ENCODE data around the gene TRAM2.

Gene TRAM2

GRCh38 chr6:52543729-52544601 lies 32.9 kb downstream of the TRAM2 start:
- peaks cover 17 to 100% (median 53%) of the 10 kb centered on the region in 11 experiments; a peak in 17 of 22 replicates for H4K20me1 ChIP-seq
- H3K36me3 ChIP-seq = peaks cover 0 to 78% (median 14%) of the 10 kb centered on the region in 11 experiments; a peak in 12 of 22 replicates
- H3K4me3 ChIP-seq = peak overlapping the region in 1 of 10 experiments; percentile 13; a peak in 1 of 20 replicates
- TF ChIP-seq Cebpa-rat (IDR thresholded peaks at IDR 0.05) = no peak
- no peaks in the 10 kb centered on the region for H3K9me3 ChIP-seq (replicated peaks in 1 of 11)
- H3K9ac ChIP-seq = 0 out of 22 replicates have a peak overlapping the region, but pooled peaks of 1 of the 11 experiments have one; percentile 27
- H3K27ac ChIP-seq = peak overlapping the region in 4 of 11 experiments; percentile 1 to 30 (median 24); a peak in 2 of 22 replicates
- peak overlapping the region in 10 of 11 experiments; percentile 28 to 78 (median 59); a peak in 18 of 22 replicates for H3K4me2 ChIP-seq
- peaks cover 53 to 94% (median 76%) of the 10 kb centered on the region in 10 experiments for H3K4me1 ChIP-seq
- no peaks in the 10 kb centered on the region for H3K27me3 ChIP-seq

- H3K9ac ChIP-seq = no peak overlapping the region
- peaks cover 0 to 71% (median 12%) of the 10 kb centered on the region in 11 experiments; a peak in 11 of 22 replicates for H3K36me3 ChIP-seq
- no peak overlapping the region for H3K4me3 ChIP-seq
- H3K4me2 ChIP-seq = peak overlapping the region in 5 of 11 experiments; percentile 43 to 78 (median 63); a peak in 5 of 22 replicates
- no peak overlapping the region for H3K27ac ChIP-seq
- H3K27me3 ChIP-seq = no peaks in the 10 kb centered on the region
- TF ChIP-seq Cebpa-rat (IDR thresholded peaks at IDR 0.05) = no peak
- H4K20me1 ChIP-seq = peaks cover 12 to 100% (median 49%) of the 10 kb centered on the region in 11 experiments; a peak in 17 of 22 replicates
- H3K4me1 ChIP-seq = peaks cover 54 to 94% (median 77%) of the 10 kb centered on the region in 10 experiments
- no peaks in the 10 kb centered on the region for H3K9me3 ChIP-seq (replicated peaks in 1 of 11)
Observed at GRCh38 chr6:52543262-52543661, 33.6 kb downstream of the TRAM2 start.

GRCh38 chr6:52541135-52541534 lies 35.7 kb downstream of the TRAM2 start:
- H4K20me1 ChIP-seq = peaks cover 0 to 100% (median 47%) of the 10 kb centered on the region in 11 experiments; a peak in 14 of 22 replicates
- H3K4me3 ChIP-seq = no peak overlapping the region
- no peaks in the 10 kb centered on the region for H3K27me3 ChIP-seq
- peaks cover 56 to 94% (median 77%) of the 10 kb centered on the region in 10 experiments for H3K4me1 ChIP-seq
- no peaks in the 10 kb centered on the region for H3K9me3 ChIP-seq (replicated peaks in 1 of 11)
- H3K36me3 ChIP-seq = peaks cover 0 to 56% (median 11%) of the 10 kb centered on the region in 11 experiments; a peak in 11 of 22 replicates
- H3K4me2 ChIP-seq = peak overlapping the region in 3 of 11 experiments; percentile 3 to 90 (median 18); a peak in 3 of 22 replicates
- no peak overlapping the region for H3K27ac ChIP-seq
- no peak for TF ChIP-seq Cebpa-rat (IDR thresholded peaks at IDR 0.05)
- no peak overlapping the region for H3K9ac ChIP-seq

- peaks cover 0 to 100% (median 42%) of the 10 kb centered on the region in 11 experiments; a peak in 11 of 22 replicates for H4K20me1 ChIP-seq
- H3K4me2 ChIP-seq = peak overlapping the region in 8 of 11 experiments; percentile 5 to 91 (median 90); a peak in 11 of 22 replicates
- H3K4me1 ChIP-seq = peaks cover 58 to 94% (median 77%) of the 10 kb centered on the region in 10 experiments
- H3K4me3 ChIP-seq = no peak overlapping the region
- H3K9me3 ChIP-seq (replicated peaks in 1 of 11) = no peaks in the 10 kb centered on the region
- H3K36me3 ChIP-seq = peaks cover 0 to 57% (median 7%) of the 10 kb centered on the region in 11 experiments; a peak in 10 of 22 replicates
- no peaks in the 10 kb centered on the region for H3K27me3 ChIP-seq
- no peak overlapping the region for H3K27ac ChIP-seq
- no peak overlapping the region for H3K9ac ChIP-seq
- TF ChIP-seq Cebpa-rat (IDR thresholded peaks at IDR 0.05) = no peak
Observed at GRCh38 chr6:52540286-52540902, 36.5 kb downstream of the TRAM2 start.

GRCh38 chr6:52539607-52540006 lies 37.3 kb downstream of the TRAM2 start:
- peak overlapping the region in 8 of 11 experiments; percentile 5 to 91 (median 90); a peak in 12 of 22 replicates for H3K4me2 ChIP-seq
- peaks cover 60 to 94% (median 77%) of the 10 kb centered on the region in 10 experiments for H3K4me1 ChIP-seq
- H3K9me3 ChIP-seq (replicated peaks in 1 of 11) = no peaks in the 10 kb centered on the region
- H3K27ac ChIP-seq = 0 out of 22 replicates have a peak overlapping the region, but pooled peaks of 1 of the 11 experiments have one; percentile 20
- no peak overlapping the region for H3K4me3 ChIP-seq
- no peak overlapping the region for H3K9ac ChIP-seq
- no peak for TF ChIP-seq Cebpa-rat (IDR thresholded peaks at IDR 0.05)
- H3K27me3 ChIP-seq = no peaks in the 10 kb centered on the region
- peaks cover 0 to 100% (median 35%) of the 10 kb centered on the region in 11 experiments; a peak in 10 of 22 replicates for H4K20me1 ChIP-seq
- peaks cover 0 to 59% (median 10%) of the 10 kb centered on the region in 11 experiments; a peak in 12 of 22 replicates for H3K36me3 ChIP-seq

GRCh38 chr6:52538901-52539354 lies 37.9 kb downstream of the TRAM2 start:
- H3K27me3 ChIP-seq = no peaks in the 10 kb centered on the region
- H3K4me3 ChIP-seq = no peak overlapping the region; a peak in 1 of 20 replicates
- no peak overlapping the region for H3K9ac ChIP-seq
- H3K9me3 ChIP-seq (replicated peaks in 1 of 11) = no peaks in the 10 kb centered on the region
- peak overlapping the region in 3 of 11 experiments; percentile 69 to 75 (median 70); a peak in 4 of 22 replicates for H3K27ac ChIP-seq
- TF ChIP-seq Cebpa-rat (IDR thresholded peaks at IDR 0.05) = no peak
- H4K20me1 ChIP-seq = peaks cover 0 to 99% (median 28%) of the 10 kb centered on the region in 11 experiments; a peak in 10 of 22 replicates
- H3K4me2 ChIP-seq = peak overlapping the region; percentile 70 to 91 (median 89); a peak in 19 of 22 replicates
- peaks cover 60 to 94% (median 76%) of the 10 kb centered on the region in 10 experiments for H3K4me1 ChIP-seq
- peaks cover under 1 to 59% (median 17%) of the 10 kb centered on the region in 11 experiments; a peak in 17 of 22 replicates for H3K36me3 ChIP-seq

- Histone ChIP-seq H3K4me3 (peak overlapping the region in 2 of 10 experiments; percentile 11 to 23; a peak in 2 of 20 replicates), H3K4me2 (peak overlapping the region; percentile 70 to 91 (median 89)), H4K20me1 (peaks cover 0 to 97% (median 25%) of the 10 kb centered on the region in 11 experiments; a peak in 10 of 22 replicates), H3K27ac (peak overlapping the region in 8 of 11 experiments; percentile 49 to 75 (median 66); a peak in 14 of 22 replicates), H3K9ac (peak overlapping the region in 4 of 11 experiments; percentile 38 to 60 (median 58); a peak in 5 of 22 replicates), H3K27me3 (no peaks in the 10 kb centered on the region), H3K9me3 (replicated peaks in 1 of 11) (no peaks in the 10 kb centered on the region), H3K4me1 (peaks cover 60 to 93% (median 75%) of the 10 kb centered on the region in 10 experiments), H3K36me3 (peaks cover 6 to 59% (median 21%) of the 10 kb centered on the region in 11 experiments; a peak in 21 of 22 replicates)
- TF ChIP-seq Cebpa-rat (IDR thresholded peaks at IDR 0.05) = no peak
Observed at GRCh38 chr6:52538252-52538900, 38.5 kb downstream of the TRAM2 start.
